NCI-H146 treated with DMSO at 0.1 percent for 48 hours (cell line): ENCODE results near the gene CLCN1.
A peak's percentile ranks its signal among the peaks of the same experiment; 100 is the strongest.

Source experiments
- DNase-seq: peaks from one replicate; lab custom pipeline; 2025; ENCODE audit not compliant: unreplicated experiment; lab: John Stamatoyannopoulos, UW

Gene CLCN1

DNA sequence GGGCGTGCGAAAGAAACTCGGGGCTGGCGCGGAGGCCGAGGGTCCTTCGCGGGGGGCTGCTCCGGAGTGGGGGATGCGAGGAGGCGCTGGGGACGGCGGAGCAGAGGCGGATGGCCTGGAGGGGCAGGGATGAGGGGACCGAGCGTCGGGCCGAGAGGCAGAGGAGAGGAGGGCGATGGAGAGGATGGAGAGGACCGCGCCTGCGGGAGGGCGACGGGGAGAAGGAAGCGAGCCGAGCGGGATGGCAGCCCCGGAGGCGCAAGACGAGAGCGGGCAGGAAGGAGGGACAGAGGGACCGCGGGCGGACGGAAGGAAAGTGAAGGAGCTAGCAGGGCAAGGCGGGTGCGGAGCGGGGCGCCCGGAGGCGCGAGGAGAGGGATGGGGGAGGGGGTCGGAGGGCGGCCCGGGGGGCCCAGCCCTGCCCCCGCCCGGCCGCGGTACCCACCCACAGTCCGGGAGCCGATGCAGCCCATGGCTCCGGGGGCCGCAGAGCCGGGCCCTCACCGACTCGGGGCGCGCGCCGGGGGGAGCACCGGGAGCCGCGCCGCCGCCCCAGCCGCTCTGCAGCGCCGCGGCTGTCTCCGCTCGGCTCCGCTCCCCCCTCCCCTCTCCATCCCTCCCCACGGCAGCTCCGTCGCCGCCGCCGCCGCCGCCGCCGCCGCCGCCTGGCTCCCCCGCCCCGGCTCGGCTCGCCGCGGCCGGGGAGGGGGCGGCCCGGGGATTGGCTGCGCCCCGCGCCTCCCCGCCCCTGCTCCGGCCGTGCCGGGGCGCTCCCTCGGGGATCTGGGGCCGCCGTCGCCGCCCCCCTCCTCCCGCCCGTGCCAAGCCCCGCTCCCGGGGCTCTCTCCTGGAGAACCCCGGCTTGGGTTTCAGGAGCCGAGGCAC lies 46.5 kb downstream of the CLCN1 start, which contains the start of gene FAM131B:
Gene FAM131B (minus strand): TSS at position 583 of the 885 bp plus-strand sequence. CDS start 110 bp downstream, at position 473.
- no peak for DNase-seq

DNA sequence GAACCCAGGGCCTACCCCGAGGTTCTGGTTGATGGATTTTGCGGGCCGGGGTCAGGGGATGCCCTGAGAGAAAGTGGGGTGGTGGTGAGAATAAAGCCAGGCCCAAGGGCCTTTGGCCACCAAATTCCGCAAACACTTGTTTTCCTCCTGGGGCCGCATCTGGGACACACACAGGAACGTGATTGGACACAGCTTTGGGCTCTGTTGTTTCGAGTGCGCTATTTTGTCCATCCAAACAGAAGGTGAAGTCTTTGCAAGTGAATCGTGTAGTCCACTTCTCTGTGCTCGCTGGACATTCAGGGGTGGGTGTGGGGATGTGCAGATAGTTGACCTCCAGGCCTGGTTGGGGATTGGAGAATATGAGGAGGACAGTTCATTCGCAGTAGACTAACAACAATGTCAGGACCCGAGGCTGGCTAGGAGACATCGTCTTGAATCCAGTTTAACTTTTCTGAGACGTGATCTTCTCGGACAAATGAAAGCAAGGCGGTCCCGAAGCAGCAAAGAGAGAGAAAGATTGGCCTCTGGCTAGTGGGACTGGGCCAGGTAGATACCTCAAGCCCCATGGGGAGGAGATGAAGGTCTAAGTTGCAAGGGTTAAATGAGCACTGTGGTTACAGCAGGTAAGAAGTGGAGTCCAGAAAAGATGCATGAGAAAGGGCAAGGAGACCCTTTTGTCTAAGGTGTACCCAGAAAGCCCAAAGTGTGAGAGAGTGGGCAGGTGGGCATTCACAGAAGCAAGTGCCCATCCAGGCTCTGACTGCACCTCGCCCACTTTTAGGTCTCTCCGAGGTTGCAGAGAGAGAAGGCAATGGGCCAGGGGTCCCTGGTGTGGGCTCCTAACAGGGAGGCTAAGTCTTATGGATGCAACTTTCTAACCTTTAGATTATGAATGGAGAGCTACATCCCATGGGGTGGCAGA lies 47.4 kb downstream of the CLCN1 start:
- DNase-seq = no peak

- no peak for DNase-seq
These were observed 52.1 kb downstream of the CLCN1 start for GRCh38 chr7:143367972-143368371.

GRCh38 chr7:143368387-143368786 lies 52.5 kb downstream of the CLCN1 start:
- no peak for DNase-seq

GRCh38 chr7:143369678-143370651 lies 54.1 kb downstream of the CLCN1 start:
- DNase-seq = no peak

DNA sequence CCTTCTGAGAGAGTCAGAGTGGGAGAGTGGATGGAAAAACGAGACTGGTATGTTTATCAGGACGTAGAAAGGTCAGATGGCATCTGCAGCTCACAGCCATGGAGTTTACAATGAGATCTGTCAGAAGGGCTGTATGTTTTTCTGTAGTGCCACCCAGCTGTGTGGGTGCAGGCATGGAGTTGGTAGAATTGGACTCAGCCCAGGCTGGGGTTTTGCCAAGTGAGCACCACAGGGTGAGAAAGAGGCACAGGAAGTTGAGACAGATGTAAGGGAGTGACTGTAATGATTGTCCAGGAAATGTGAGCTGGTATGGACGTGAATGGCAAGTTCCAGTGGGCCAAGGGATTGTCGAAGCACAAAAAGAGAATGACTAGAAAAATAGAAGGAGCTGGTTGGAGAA lies 56.2 kb downstream of the CLCN1 start:
- no peak for DNase-seq

DNA sequence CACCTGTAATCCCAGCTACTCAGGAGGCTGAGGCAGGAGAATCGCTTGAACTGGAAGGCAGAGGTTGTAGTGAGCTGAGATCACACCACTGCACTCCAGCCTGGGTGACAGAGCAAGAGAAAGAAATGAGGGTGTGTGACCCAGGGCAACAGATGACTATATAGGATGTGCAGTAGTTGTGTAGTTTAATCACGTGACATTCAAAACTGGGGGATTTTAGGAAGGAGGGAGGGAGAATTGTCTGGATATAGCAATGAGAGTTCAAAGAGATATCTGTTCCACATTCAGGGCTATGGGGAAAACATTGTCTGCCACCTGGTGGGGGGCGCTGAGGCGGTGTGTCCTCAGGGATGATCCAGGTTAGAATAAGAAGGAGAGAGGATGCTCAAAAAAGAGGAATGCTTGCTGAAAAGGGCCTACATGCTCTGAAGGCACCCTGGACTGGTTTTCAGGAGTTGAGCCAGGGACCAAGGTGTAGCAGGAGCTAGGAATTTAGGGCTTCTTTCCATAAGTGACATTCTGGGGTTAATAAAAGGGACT lies 57.4 kb downstream of the CLCN1 start:
- DNase-seq = no peak

GRCh38 chr7:143374561-143374960 lies 58.6 kb downstream of the CLCN1 start:
- DNase-seq = no peak

DNA sequence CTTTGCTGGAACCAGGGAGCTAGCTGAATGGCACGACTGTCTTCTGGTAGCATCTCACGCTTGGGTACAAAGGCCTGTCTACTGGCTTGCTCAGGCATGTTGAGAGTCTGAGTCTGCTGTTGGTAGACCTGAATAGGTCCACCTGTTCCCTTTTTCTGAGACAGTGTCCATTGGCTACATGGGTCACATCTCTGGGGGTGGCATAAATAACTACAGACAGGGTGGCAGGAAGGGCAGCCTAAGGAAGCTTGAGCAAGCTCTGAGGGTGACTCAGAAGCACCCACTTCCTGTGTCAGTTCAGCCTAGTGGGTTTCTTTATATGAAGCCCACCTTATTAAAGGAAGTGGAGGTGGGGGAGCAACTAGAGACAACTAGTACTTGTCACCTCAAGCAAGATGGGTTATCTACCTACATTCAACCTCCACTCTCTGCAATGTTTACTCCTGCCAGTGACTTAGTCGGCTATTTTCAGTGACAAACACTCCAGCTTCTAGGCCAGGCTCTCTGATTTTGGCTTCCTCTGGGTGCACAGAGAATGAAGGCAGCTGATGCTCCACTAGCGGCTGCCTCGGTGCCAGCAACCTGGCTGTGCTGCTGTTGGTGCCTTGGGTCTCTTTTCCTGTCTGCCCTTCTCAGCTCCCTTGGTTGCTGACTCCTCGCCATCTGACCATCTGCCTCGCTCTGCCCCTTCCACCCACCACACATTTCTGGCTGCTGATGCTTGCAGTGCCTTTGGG lies 59.6 kb downstream of the CLCN1 start:
- no peak for DNase-seq

- DNase-seq = no peak
These were observed 60.5 kb downstream of the CLCN1 start for GRCh38 chr7:143376396-143376795.

GRCh38 chr7:143379611-143380259 lies 63.8 kb downstream of the CLCN1 start:
- DNase-seq = no peak

DNA sequence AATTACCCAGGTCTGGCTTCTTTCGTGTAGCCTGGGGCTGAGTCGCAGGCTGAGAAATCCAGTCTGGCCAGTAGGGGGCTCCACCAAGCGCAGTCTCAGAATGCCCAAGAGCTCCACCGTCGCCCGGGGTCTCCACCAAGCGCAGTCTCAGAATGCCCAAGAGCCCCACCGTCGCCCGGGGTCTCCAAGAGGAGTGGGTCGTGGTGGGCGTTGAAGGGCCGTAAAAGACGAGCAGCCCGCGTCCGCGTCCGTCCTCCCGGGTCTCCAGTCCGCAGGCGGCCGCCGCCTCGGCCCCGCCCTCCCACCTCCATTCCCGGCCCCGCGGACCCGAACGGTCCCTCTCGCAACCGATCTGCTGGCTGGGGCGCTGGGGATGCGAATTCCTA lies 64.3 kb downstream of the CLCN1 start:
- DNase-seq = peak; percentile 18

DNA sequence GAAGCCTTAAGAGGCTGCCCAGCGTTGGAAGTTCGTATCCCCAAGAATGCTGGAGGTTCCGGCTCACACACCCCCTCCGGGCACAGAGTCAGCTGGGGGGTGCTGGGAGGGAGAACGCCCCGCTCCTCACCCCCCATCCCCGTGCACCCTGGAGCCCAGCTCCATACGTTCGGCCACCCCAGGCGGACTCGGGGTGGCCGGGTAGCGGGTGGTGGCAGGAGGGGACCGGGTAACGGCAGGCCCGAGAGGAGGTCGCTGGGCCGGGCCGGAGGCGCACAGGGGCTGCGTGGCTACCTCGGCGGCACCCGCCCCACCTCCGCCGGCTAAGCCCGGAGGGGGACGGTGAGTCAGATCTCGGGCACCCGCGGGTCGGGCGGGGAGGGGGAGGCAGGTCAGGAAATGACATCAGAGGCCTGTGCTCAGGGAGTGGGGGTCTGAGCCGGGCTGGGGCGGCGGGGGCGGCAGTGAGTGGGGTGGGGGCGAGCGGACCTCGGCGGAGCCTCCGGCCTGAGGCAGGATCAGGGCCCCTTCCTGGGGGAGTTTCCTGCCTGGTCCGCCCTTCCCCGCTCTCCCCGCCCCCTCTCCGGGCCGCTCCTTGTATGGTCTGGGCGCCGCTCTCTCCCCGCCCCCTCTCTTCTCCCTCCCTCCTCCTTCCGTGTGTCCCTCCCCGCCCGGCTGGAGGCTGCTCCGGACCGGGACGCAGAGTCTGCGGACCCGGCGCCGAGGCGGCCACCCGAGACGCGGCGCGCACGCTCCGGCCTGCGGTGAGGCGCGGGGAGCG lies 64.9 kb downstream of the CLCN1 start, which contains the start of gene ZYX:
Gene ZYX (plus strand): TSS at position 700 of the 781 bp plus-strand sequence. CDS start 227 bp downstream, outside the sequence.
- DNase-seq = peak; percentile 60

GRCh38 chr7:143381427-143382125 lies 65.7 kb downstream of the CLCN1 start:
- DNase-seq = no peak

DNA sequence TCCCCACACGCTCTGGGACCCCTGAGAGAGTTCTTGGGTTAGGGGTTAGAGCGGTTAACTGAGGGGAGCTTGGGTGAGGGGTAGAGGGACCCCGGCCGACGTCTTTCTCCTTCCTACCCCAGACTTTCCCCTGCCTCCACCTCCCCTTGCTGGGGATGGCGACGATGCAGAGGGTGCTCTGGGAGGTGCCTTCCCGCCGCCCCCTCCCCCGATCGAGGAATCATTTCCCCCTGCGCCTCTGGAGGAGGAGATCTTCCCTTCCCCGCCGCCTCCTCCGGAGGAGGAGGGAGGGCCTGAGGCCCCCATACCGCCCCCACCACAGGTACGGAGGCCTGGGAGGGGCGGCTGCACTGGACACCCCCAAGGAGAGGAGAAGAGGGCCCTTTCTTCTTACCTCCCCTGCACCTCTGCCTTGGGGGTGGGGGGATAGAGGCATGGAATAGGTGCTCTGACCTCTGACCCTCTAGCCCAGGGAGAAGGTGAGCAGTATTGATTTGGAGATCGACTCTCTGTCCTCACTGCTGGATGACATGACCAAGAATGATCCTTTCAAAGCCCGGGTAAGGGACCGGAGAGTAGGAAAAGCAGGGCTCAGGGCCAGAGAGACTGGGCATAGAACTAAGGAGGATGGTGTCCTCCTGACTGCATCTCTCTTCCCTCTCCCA lies 66.3 kb downstream of the CLCN1 start:
- no peak for DNase-seq

DNA sequence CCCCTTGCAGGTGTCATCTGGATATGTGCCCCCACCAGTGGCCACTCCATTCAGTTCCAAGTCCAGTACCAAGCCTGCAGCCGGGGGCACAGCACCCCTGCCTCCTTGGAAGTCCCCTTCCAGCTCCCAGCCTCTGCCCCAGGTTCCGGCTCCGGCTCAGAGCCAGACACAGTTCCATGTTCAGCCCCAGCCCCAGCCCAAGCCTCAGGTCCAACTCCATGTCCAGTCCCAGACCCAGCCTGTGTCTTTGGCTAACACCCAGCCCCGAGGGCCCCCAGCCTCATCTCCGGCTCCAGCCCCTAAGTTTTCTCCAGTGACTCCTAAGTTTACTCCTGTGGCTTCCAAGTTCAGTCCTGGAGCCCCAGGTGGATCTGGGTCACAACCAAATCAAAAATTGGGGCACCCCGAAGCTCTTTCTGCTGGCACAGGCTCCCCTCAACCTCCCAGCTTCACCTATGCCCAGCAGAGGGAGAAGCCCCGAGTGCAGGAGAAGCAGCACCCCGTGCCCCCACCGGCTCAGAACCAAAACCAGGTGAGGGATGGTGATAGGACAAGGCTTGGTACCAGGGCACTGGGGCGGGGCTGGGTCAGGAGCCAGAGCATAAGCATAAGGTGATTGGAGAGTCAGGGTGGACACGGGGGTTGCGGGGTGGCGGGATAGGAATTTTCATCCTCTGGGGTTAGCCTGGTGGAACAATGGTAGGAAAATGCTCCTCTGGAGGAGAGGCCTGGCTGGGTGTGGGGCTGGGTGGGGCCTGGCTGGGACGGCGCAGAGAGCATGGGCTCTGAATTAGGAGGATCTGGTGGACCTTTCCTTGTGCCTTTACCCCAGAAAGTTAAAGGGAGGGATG lies 67.1 kb downstream of the CLCN1 start:
- DNase-seq = no peak
